Thyroid gland (tissue), 4 donors: ENCODE measurements around the gene TRIM47. TPM values are rescaled to one million over a fixed set of nuclear protein-coding genes. Genes with fewer than 3 reads are reported as not detected.

Experiments used
- DNase-seq, 2 donors: peaks; one replicate each; pipeline ENCODE4 v3.0.0-alpha.2; 2019
- H3K27ac ChIP-seq, 3 donors: fragments of 200-600 bp; sonication (generic); 1 replicate in 2 of 3; 2 replicates in 1 of 3; pipeline ENCODE4 v1.5.1; 2016 to 2019; ENCODE audit warnings: mild to moderate bottlenecking in 1 of 3, moderate library complexity in 1 of 3
- H3K27me3 ChIP-seq: fragments of 200-600 bp; sonication (generic); one replicate; pipeline ENCODE4 v1.5.1; 2019
- H3K36me3 ChIP-seq, 2 donors: fragments of 200-600 bp; sonication (generic); one replicate each; pipeline ENCODE4 v1.5.1; 2016 to 2019
- H3K4me1 ChIP-seq, 2 donors: fragments of 200-600 bp; sonication (generic); one replicate each; pipeline ENCODE4 v1.5.1; 2017 to 2019
- H3K4me3 ChIP-seq, 3 donors: fragments of 200-600 bp; sonication (generic); replicated peaks in 1 of 3; 1 replicate in 2 of 3; 2 replicates in 1 of 3; pipeline ENCODE4 v1.5.1; 2016; ENCODE audit warnings: mild to moderate bottlenecking in 1 of 3
- H3K9me3 ChIP-seq: fragments of 200-600 bp; sonication (generic); one replicate; pipeline ENCODE4 v1.5.1; 2017
- CTCF ChIP-seq, 6 experiments: fragments of 200-600 bp in 3 of 6; fragments of 450-650 bp in 3 of 6; sonication (generic) in 3 of 6; IDR thresholded peaks; one replicate each; pipeline ENCODE4 v1.5.1; 2016 to 2019; ENCODE audit warnings: antibody characterized with exemption in 6 of 6, mild to moderate bottlenecking in 2 of 6, inconsistent platforms in 1 of 6, moderate library complexity in 1 of 6
- POLR2A ChIP-seq, 2 donors: fragments of 450-650 bp; IDR thresholded peaks; one replicate each; pipeline ENCODE4 v1.6.1; 2017; ENCODE audit warnings: antibody characterized with exemption in 2 of 2, mild to moderate bottlenecking in 2 of 2, moderate library complexity in 1 of 2
- WGBS, 2 donors: methylation state at CpG; one replicate each; pipeline ENCODE4 v1.1.5; 2017; 5-methylcytosine and 5-hydroxymethylcytosine counted together
- intact Hi-C: fragments of 100-400 bp; cut with DNase I; formaldehyde crosslinking; loops from one replicate; pipeline ENCODE4 v1.15.1; 2023
- total RNA-seq, 4 donors: library from RNA; depleted of rRNA; stranded (reverse); fragments of >200 nt; gene quantifications; one replicate each; pipeline ENCODE4 v1.2.3, GENCODE V29; 2016

The TRIM47 gene
- total RNA-seq, 4 donors from 2014 or later = 14.7 to 27.8 (median 19.7) TPM

DNA sequence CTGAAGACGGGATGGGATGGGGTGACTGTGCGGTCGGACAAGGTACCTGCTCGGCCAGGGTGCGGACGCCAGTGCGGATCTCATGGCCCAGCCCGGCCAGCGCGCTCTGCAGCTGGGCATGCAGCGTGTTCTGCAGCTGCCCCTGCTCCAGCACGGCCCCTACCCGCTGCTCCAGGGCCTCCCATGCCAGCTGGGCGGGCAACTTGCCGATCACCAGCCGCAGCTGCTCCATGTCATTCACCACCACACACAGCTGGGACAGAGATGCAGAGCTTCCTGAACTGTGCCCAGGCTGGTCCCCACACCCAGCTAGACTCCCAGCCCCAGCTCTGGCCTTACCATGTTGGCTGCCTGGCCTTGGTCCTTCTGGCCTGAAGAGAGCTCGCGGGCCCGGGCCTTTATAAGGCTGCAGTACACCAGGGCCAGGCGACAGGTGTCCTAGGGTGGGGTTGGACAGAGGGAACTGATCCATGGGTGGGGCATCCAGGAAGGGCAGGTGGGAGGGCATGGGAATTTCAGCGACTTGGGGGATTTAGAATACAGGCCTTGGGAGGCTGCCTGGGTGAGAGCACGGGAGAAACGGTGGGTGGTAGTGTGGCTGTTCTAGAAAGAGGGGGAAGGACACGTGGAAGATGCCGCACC lies 44.0 kb downstream of the TRIM47 start:
- TF ChIP-seq CTCF (IDR thresholded peaks at IDR 0.05) = no peak
- TF ChIP-seq POLR2A (IDR thresholded peaks at IDR 0.05) = no peak
- Histone ChIP-seq H3K4me1 (no peaks in the 10 kb centered on the region), H3K9me3 (no peaks in the 10 kb centered on the region), H3K27me3 (no peaks in the 10 kb centered on the region), H3K27ac (no peak overlapping the region), H3K4me3 (no peak overlapping the region), H3K36me3 (no peaks in the 10 kb centered on the region)
- no peak for DNase-seq
- intact Hi-C loops = no loop called here
- WGBS, 2 donors = 92 to 94% methylated on average over 18 to 25 of the region's 25 CpGs

- Histone ChIP-seq H3K36me3 (no peaks in the 10 kb centered on the region), H3K4me1 (peaks cover 2 to 3% of the 10 kb centered on the region in 2 donors), H3K9me3 (no peaks in the 10 kb centered on the region), H3K27me3 (no peaks in the 10 kb centered on the region), H3K27ac (no peak overlapping the region), H3K4me3 (no peak overlapping the region)
- 45 to 67% methylated on average over 15 to 18 of the region's 20 CpGs for WGBS, 2 donors
- TF ChIP-seq POLR2A (IDR thresholded peaks at IDR 0.05) = no peak
- no peak for TF ChIP-seq CTCF (IDR thresholded peaks at IDR 0.05)
- intact Hi-C loops = no loop called here
- no peak for DNase-seq
These were observed 45.6 kb downstream of the TRIM47 start for GRCh38 chr17:75832652-75833400.

GRCh38 chr17:75832164-75832651 lies 46.2 kb downstream of the TRIM47 start:
- WGBS, 2 donors = 65 to 90% methylated on average over 9 to 10 of the region's 10 CpGs
- TF ChIP-seq CTCF (IDR thresholded peaks at IDR 0.05) (no peak), POLR2A (IDR thresholded peaks at IDR 0.05) (no peak)
- no peak overlapping the region for H3K4me3 ChIP-seq
- H3K27ac ChIP-seq = no peak overlapping the region
- H3K4me1 ChIP-seq = peaks cover 8 to 9% of the 10 kb centered on the region in 2 donors
- no peak for DNase-seq
- intact Hi-C loops = no loop called here
- no peaks in the 10 kb centered on the region for H3K27me3 ChIP-seq
- H3K9me3 ChIP-seq = no peaks in the 10 kb centered on the region
- no peaks in the 10 kb centered on the region for H3K36me3 ChIP-seq

DNA sequence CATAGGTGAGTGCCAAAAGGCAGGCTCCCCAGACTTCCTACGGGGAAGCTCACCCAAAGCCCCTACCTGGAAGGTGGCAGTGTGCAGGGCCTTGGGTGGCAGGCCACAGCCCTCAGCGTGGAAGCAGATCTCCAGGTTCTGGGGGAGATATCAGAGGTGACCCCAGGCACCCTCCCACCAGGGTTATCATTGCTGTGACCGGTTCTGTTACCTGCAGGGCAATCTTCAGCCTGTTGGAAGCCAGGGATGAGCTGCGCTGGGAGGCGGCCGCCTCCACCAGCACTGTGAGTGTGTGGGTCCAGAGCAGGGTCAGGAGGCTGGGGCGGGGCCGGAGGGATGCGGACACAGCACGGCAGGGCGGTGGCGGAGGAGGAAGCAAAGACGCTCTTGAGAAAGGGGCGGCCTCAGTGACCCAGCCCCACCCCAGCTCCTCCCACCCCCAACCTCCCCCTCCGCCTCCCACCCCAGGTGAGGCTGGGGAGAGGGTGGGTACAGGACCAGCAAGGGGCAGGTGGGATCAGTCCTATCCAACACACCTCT lies 47.3 kb downstream of the TRIM47 start:
- H3K36me3 ChIP-seq = no peaks in the 10 kb centered on the region

More for the DNA sequence above, 47.3 kb downstream of the TRIM47 start:
- no peaks in the 10 kb centered on the region for H3K27me3 ChIP-seq
- peaks cover 10 to 14% of the 10 kb centered on the region in 2 donors for H3K4me1 ChIP-seq
- TF ChIP-seq POLR2A (IDR thresholded peaks at IDR 0.05) (no peak), CTCF (IDR thresholded peaks at IDR 0.05) (no peak)
- 87 to 95% methylated on average over 12 to 14 of the region's 15 CpGs for WGBS, 2 donors
- intact Hi-C loops = no loop called here
- DNase-seq = no peak
- H3K27ac ChIP-seq = no peak overlapping the region
- no peak overlapping the region for H3K4me3 ChIP-seq
- no peaks in the 10 kb centered on the region for H3K9me3 ChIP-seq
